HepG2 (cell line): ENCODE data around the gene UNC5C. TPM values are rescaled to one million over a fixed set of nuclear protein-coding genes. Genes with fewer than 3 reads are reported as not detected.

Experiments
- LBX2 ChIP-seq: sonication (generic); formaldehyde crosslinking; IDR thresholded peaks from 2 replicates; pipeline ENCODE4 v1.5.0; 2020; ENCODE audit warnings: missing genetic modification reagents, mild to moderate bottlenecking, borderline replicate concordance
- MIER2 ChIP-seq: IDR thresholded peaks from 2 replicates; pipeline ENCODE4 v1.6.1; 2016; ENCODE audit warnings: missing biosample characterization, missing genetic modification reagents
- RARA ChIP-seq: IDR thresholded peaks from 2 replicates; pipeline ENCODE4 v1.6.1; 2016; ENCODE audit warnings: missing genetic modification reagents, missing compliant biosample characterization
- ZNF235 ChIP-seq: sonication (generic); formaldehyde crosslinking; IDR thresholded peaks from 2 replicates; pipeline ENCODE4 v1.8.1; 2023; ENCODE audit warnings: mild to moderate bottlenecking, missing genetic modification reagents, borderline replicate concordance
- ZNF850 ChIP-seq: sonication (generic); formaldehyde crosslinking; conservative IDR thresholded peaks from 2 replicates; pipeline ENCODE4 v1.9.0; 2021; ENCODE audit warnings: mild to moderate bottlenecking, missing genetic modification reagents
- polyA plus RNA-seq, 8 experiments: library from polyadenylated mRNA; depleted of rRNA in 3 of 8; stranded (reverse) in 7 of 8; unstranded in 1 of 8; fragments of >200 nt; fragmentation: Illumina TruSeq in 4 of 8; extraction: Trizol in 4 of 8; gene quantifications; 2 replicates each; pipeline versions ENCODE4 v1.2.1 to v1.2.3, GENCODE V29; 2011 to 2016; ENCODE audit warnings: low read depth in 4 of 8, missing spikeins in 1 of 8, mixed read lengths in 1 of 8; ENCODE audit not compliant: insufficient read depth in 1 of 8
- total RNA-seq, 5 experiments: library from RNA; depleted of rRNA; stranded (reverse); fragments of >200 nt; fragmentation: Illumina TruSeq; extraction: Trizol; gene quantifications; 2 replicates each; pipeline ENCODE4 v1.2.3, GENCODE V29; 2016; ENCODE audit warnings: low read depth in 1 of 5
- TF ChIP-seq, protein P1 (sequence below): sonication (generic); formaldehyde crosslinking; IDR thresholded peaks from 2 replicates; pipeline ENCODE4 v1.4.0; 2020; ENCODE audit warnings: mild to moderate bottlenecking, missing genetic modification reagents
- TF ChIP-seq, protein P2 (sequence below): sonication (generic); formaldehyde crosslinking; IDR thresholded peaks from 2 replicates; pipeline ENCODE4 v1.5.0; 2020; ENCODE audit warnings: mild to moderate bottlenecking, missing genetic modification reagents, moderate library complexity
- TF ChIP-seq, protein P3 (sequence below): sonication (generic); formaldehyde crosslinking; IDR thresholded peaks from 2 replicates; pipeline ENCODE4 v1.8.0; 2022; ENCODE audit warnings: low read depth, missing genetic modification reagents

The UNC5C gene
- total and polyA plus RNA-seq, 2 of the 13 experiments (the other 11 are each of a cell fraction or from before 2014, with no cell fraction given): not detected

- TF ChIP-seq, protein P1, sequence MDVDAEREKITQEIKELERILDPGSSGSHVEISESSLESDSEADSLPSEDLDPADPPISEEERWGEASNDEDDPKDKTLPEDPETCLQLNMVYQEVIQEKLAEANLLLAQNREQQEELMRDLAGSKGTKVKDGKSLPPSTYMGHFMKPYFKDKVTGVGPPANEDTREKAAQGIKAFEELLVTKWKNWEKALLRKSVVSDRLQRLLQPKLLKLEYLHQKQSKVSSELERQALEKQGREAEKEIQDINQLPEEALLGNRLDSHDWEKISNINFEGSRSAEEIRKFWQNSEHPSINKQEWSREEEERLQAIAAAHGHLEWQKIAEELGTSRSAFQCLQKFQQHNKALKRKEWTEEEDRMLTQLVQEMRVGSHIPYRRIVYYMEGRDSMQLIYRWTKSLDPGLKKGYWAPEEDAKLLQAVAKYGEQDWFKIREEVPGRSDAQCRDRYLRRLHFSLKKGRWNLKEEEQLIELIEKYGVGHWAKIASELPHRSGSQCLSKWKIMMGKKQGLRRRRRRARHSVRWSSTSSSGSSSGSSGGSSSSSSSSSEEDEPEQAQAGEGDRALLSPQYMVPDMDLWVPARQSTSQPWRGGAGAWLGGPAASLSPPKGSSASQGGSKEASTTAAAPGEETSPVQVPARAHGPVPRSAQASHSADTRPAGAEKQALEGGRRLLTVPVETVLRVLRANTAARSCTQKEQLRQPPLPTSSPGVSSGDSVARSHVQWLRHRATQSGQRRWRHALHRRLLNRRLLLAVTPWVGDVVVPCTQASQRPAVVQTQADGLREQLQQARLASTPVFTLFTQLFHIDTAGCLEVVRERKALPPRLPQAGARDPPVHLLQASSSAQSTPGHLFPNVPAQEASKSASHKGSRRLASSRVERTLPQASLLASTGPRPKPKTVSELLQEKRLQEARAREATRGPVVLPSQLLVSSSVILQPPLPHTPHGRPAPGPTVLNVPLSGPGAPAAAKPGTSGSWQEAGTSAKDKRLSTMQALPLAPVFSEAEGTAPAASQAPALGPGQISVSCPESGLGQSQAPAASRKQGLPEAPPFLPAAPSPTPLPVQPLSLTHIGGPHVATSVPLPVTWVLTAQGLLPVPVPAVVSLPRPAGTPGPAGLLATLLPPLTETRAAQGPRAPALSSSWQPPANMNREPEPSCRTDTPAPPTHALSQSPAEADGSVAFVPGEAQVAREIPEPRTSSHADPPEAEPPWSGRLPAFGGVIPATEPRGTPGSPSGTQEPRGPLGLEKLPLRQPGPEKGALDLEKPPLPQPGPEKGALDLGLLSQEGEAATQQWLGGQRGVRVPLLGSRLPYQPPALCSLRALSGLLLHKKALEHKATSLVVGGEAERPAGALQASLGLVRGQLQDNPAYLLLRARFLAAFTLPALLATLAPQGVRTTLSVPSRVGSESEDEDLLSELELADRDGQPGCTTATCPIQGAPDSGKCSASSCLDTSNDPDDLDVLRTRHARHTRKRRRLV: no peak
- TF ChIP-seq RARA (CRISPR knock-in tag) (no peak), MIER2 (CRISPR knock-in tag) (no peak), ZNF850 (CRISPR knock-in tag) (no peak), LBX2 (CRISPR knock-in tag) (no peak), ZNF235 (CRISPR knock-in tag) (no peak)
- TF ChIP-seq, protein P2, sequence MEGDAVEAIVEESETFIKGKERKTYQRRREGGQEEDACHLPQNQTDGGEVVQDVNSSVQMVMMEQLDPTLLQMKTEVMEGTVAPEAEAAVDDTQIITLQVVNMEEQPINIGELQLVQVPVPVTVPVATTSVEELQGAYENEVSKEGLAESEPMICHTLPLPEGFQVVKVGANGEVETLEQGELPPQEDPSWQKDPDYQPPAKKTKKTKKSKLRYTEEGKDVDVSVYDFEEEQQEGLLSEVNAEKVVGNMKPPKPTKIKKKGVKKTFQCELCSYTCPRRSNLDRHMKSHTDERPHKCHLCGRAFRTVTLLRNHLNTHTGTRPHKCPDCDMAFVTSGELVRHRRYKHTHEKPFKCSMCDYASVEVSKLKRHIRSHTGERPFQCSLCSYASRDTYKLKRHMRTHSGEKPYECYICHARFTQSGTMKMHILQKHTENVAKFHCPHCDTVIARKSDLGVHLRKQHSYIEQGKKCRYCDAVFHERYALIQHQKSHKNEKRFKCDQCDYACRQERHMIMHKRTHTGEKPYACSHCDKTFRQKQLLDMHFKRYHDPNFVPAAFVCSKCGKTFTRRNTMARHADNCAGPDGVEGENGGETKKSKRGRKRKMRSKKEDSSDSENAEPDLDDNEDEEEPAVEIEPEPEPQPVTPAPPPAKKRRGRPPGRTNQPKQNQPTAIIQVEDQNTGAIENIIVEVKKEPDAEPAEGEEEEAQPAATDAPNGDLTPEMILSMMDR: no peak
- TF ChIP-seq, protein P3, sequence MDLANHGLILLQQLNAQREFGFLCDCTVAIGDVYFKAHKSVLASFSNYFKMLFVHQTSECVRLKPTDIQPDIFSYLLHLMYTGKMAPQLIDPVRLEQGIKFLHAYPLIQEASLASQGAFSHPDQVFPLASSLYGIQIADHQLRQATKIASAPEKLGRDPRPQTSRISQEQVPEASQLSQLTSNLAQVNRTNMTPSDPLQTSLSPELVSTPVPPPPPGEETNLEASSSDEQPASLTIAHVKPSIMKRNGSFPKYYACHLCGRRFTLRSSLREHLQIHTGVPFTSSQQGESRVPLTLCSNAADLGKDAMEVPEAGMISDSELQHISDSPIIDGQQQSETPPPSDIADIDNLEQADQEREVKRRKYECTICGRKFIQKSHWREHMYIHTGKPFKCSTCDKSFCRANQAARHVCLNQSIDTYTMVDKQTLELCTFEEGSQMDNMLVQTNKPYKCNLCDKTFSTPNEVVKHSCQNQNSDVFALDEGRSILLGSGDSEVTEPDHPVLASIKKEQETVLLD (CRISPR knock-in tag): no peak
Observed at GRCh38 chr4:95249426-95250021, 299.2 kb downstream of the UNC5C start (continued).
